ENCODE data around the gene KDM5B. TPM values are rescaled to one million over a fixed set of nuclear protein-coding genes. Genes with fewer than 3 reads are reported as not detected.

The KDM5B gene
- total RNA-seq, 4 donors from 2014 or later = 43.8 to 66.8 (median 51.9) TPM

GRCh38 chr1:202825748-202826147 is 17.5 kb upstream of the KDM5B start:
- Histone ChIP-seq H3K36me3 (no peaks in the 10 kb centered on the region), H3K27me3 (no peaks in the 10 kb centered on the region), H3K4me1 (no peaks in the 10 kb centered on the region), H3K27ac (no peak overlapping the region), H3K9me3 (no peaks in the 10 kb centered on the region), H3K4me3 (no peak overlapping the region)
- DNase-seq = no peak
- no peak for TF ChIP-seq CTCF (IDR thresholded peaks at IDR 0.05)
- TF ChIP-seq POLR2A (IDR thresholded peaks at IDR 0.05) = no peak

- H3K36me3 ChIP-seq = no peaks in the 10 kb centered on the region
- no peak for DNase-seq
- no peaks in the 10 kb centered on the region for H3K27me3 ChIP-seq
- H3K9me3 ChIP-seq = no peaks in the 10 kb centered on the region
- no peak overlapping the region for H3K27ac ChIP-seq
- no peak for TF ChIP-seq CTCF (IDR thresholded peaks at IDR 0.05)
- TF ChIP-seq POLR2A (IDR thresholded peaks at IDR 0.05) = no peak
- H3K4me3 ChIP-seq = no peak overlapping the region
- H3K4me1 ChIP-seq = no peaks in the 10 kb centered on the region
Observed at GRCh38 chr1:202821467-202821866, 13.2 kb upstream of the KDM5B start.

- H3K4me3 ChIP-seq = no peak overlapping the region
- TF ChIP-seq CTCF (IDR thresholded peaks at IDR 0.05) (no peak), POLR2A (IDR thresholded peaks at IDR 0.05) (no peak)
- no peaks in the 10 kb centered on the region for H3K36me3 ChIP-seq
- H3K27ac ChIP-seq = no peak overlapping the region
- H3K9me3 ChIP-seq = no peaks in the 10 kb centered on the region
- no peaks in the 10 kb centered on the region for H3K4me1 ChIP-seq
- no peaks in the 10 kb centered on the region for H3K27me3 ChIP-seq
- no peak for DNase-seq
Observed at GRCh38 chr1:202818819-202819218, 10.6 kb upstream of the KDM5B start.

GRCh38 chr1:202815120-202815519 is 6.9 kb upstream of the KDM5B start:
- no peak for DNase-seq
- TF ChIP-seq CTCF (IDR thresholded peaks at IDR 0.05) = no peak
- TF ChIP-seq POLR2A (IDR thresholded peaks at IDR 0.05) = no peak
- no peak overlapping the region for H3K4me3 ChIP-seq
- H3K27ac ChIP-seq = no peak overlapping the region
- H3K27me3 ChIP-seq = no peaks in the 10 kb centered on the region
- no peaks in the 10 kb centered on the region for H3K36me3 ChIP-seq
- no peaks in the 10 kb centered on the region for H3K9me3 ChIP-seq
- H3K4me1 ChIP-seq = peaks cover 0 to 15% (median 0%) of the 10 kb centered on the region in 4 donors

GRCh38 chr1:202812176-202813026 is 4.2 kb upstream of the KDM5B start:
- Histone ChIP-seq H3K27ac (no peak overlapping the region), H3K9me3 (no peaks in the 10 kb centered on the region), H3K27me3 (no peaks in the 10 kb centered on the region), H3K4me3 (no peak overlapping the region), H3K36me3 (no peaks in the 10 kb centered on the region), H3K4me1 (peaks cover 0 to 15% (median 0%) of the 10 kb centered on the region in 4 donors)
- no peak for TF ChIP-seq CTCF (IDR thresholded peaks at IDR 0.05)
- no peak for TF ChIP-seq POLR2A (IDR thresholded peaks at IDR 0.05)
- DNase-seq = peak in 2 of 3 donors; percentile 55 to 61
